Mesenchymal stem cell (in vitro differentiated cells and primary cell): Measurements from ENCODE around the gene COL1A2.

Source experiments
- DNase-seq: peaks from one replicate; pipeline ENCODE4 v3.0.0-alpha.2; 2013
- H2AFZ ChIP-seq: one replicate; pipeline ENCODE4 v1.6.1; 2013; ENCODE audit warnings: low read depth, mild to moderate bottlenecking, control low read depth, inconsistent platforms, low read length, moderate library complexity
- H2AK5ac ChIP-seq: 2 replicates; pipeline ENCODE4 v1.6.1; 2013; ENCODE audit warnings: low read length, moderate library complexity, mild to moderate bottlenecking, inconsistent platforms; ENCODE audit not compliant: severe bottlenecking
- H2BK120ac ChIP-seq: one replicate; pipeline ENCODE4 v1.6.1; 2013; ENCODE audit warnings: low read depth, mild to moderate bottlenecking, inconsistent platforms, low read length, moderate library complexity
- H2BK12ac ChIP-seq, 2 experiments: one replicate each; pipeline ENCODE4 v1.6.1; 2013; ENCODE audit warnings: inconsistent platforms in 2 of 2, low read length in 2 of 2, mild to moderate bottlenecking in 2 of 2, moderate library complexity in 2 of 2, control low read depth in 1 of 2
- H2BK15ac ChIP-seq: one replicate; pipeline ENCODE4 v1.6.1; 2013; ENCODE audit warnings: mild to moderate bottlenecking, low read depth, inconsistent platforms; ENCODE audit not compliant: poor library complexity, severe bottlenecking
- H2BK5ac ChIP-seq: 2 replicates; pipeline ENCODE4 v1.6.1; 2013; ENCODE audit warnings: low read depth, mild to moderate bottlenecking, low read length, control low read depth, inconsistent platforms; ENCODE audit not compliant: poor library complexity, severe bottlenecking
- H3K14ac ChIP-seq, 2 experiments: one replicate each; pipeline ENCODE4 v1.6.1; 2013; ENCODE audit warnings: inconsistent platforms in 2 of 2, low read length in 2 of 2, control low read depth in 1 of 2, mild to moderate bottlenecking in 1 of 2, moderate library complexity in 1 of 2
- H3K18ac ChIP-seq, 2 experiments: one replicate each; pipeline ENCODE4 v1.6.1; 2013; ENCODE audit warnings: inconsistent platforms in 2 of 2, low read length in 2 of 2, control low read depth in 1 of 2, low read depth in 1 of 2, mild to moderate bottlenecking in 1 of 2
- H3K23ac ChIP-seq, 2 experiments: one replicate each; pipeline ENCODE4 v1.6.1; 2013; ENCODE audit warnings: inconsistent platforms in 2 of 2, low read length in 2 of 2, mild to moderate bottlenecking in 2 of 2, moderate library complexity in 2 of 2, control low read depth in 1 of 2
- H3K27ac ChIP-seq: 2 replicates; pipeline ENCODE4 v1.5.1; 2013; ENCODE audit warnings: mild to moderate bottlenecking, moderate library complexity, low read length, control low read depth, inconsistent platforms; ENCODE audit not compliant: poor library complexity, severe bottlenecking
- H3K27me3 ChIP-seq, 2 experiments: 2 replicates each; pipeline versions ENCODE4 v1.6.1 to v1.7.0; 2013; ENCODE audit warnings: low read length in 2 of 2, mild to moderate bottlenecking in 2 of 2, moderate library complexity in 2 of 2, control low read depth in 1 of 2, inconsistent platforms in 1 of 2; ENCODE audit not compliant: control insufficient read depth in 1 of 2, insufficient read depth in 1 of 2
- H3K36me3 ChIP-seq, 2 experiments: 2 replicates each; pipeline versions ENCODE4 v1.6.1 to v1.7.0; 2013; ENCODE audit warnings: low read length in 2 of 2, control low read depth in 1 of 2, inconsistent platforms in 1 of 2, low read depth in 1 of 2, mild to moderate bottlenecking in 1 of 2; ENCODE audit not compliant: insufficient read depth in 2 of 2, control insufficient read depth in 1 of 2
- H3K4ac ChIP-seq, 2 experiments: one replicate each; pipeline ENCODE4 v1.6.1; 2013; ENCODE audit warnings: inconsistent platforms in 2 of 2, low read length in 2 of 2, mild to moderate bottlenecking in 2 of 2, moderate library complexity in 2 of 2, control low read depth in 1 of 2, low read depth in 1 of 2
- H3K4me1 ChIP-seq: 2 replicates; pipeline ENCODE4 v1.6.1; 2013; ENCODE audit warnings: low read depth, low read length, control low read depth; ENCODE audit not compliant: control insufficient read depth, insufficient read depth
- H3K4me2 ChIP-seq: 2 replicates; pipeline ENCODE4 v1.6.1; 2013; ENCODE audit warnings: low read length, mild to moderate bottlenecking, inconsistent platforms; ENCODE audit not compliant: poor library complexity, severe bottlenecking
- H3K4me3 ChIP-seq, 2 experiments: 2 replicates each; pipeline versions ENCODE4 v1.5.1 to v1.7.0; 2013; ENCODE audit warnings: low read length in 2 of 2, mild to moderate bottlenecking in 2 of 2, control low read depth in 1 of 2, low read depth in 1 of 2; ENCODE audit not compliant: insufficient read depth in 1 of 2
- H3K79me1 ChIP-seq: replicated peaks from 2 replicates; pipeline ENCODE4 v1.6.1; 2013; ENCODE audit warnings: mild to moderate bottlenecking, control low read depth, low read length, inconsistent platforms; ENCODE audit not compliant: poor library complexity, severe bottlenecking
- H3K9ac ChIP-seq: 2 replicates; pipeline ENCODE4 v1.7.0; 2013; ENCODE audit warnings: mild to moderate bottlenecking, low read length, moderate library complexity
- H3K9me3 ChIP-seq: 2 replicates; pipeline ENCODE4 v1.7.0; 2013; ENCODE audit warnings: mild to moderate bottlenecking, low read length; ENCODE audit not compliant: control insufficient read depth
- H4K8ac ChIP-seq: one replicate; pipeline ENCODE4 v1.6.1; 2013; ENCODE audit warnings: inconsistent platforms, mild to moderate bottlenecking, low read length, moderate library complexity
- H4K91ac ChIP-seq: one replicate; pipeline ENCODE4 v1.6.1; 2013; ENCODE audit warnings: mild to moderate bottlenecking, low read length, inconsistent platforms
- WGBS: methylation state at CpG from one replicate; pipeline ENCODE4 v1.1.7; 2013; ENCODE audit warnings: mixed read lengths; 5-methylcytosine and 5-hydroxymethylcytosine counted together

COL1A2 gene

DNA sequence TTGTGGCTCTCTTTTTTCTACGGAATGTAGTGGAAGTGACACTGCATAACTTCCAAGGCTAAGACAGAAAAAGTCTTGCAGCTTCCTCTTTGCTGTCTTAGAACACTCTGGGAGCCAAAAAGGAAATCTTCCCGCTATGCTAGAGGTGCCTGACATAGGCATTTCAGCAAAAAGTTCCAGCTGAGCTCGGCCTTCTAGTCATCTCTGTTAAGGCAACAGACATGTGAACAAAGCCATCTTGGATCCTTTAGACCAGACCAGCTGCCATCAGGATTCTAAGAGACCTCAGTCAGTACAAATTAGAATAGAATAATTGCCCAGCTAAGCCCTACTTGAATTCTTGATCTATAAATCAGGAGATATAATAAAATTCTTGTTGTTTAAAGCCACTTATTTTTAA lies 16.3 kb upstream of the COL1A2 start:
- peak overlapping the region in 1 of 2 experiments; percentile 77 for H3K18ac ChIP-seq
- peaks cover 7% of the 10 kb centered on the region for H3K4me1 ChIP-seq
- H3K9ac ChIP-seq = no peak overlapping the region
- peak overlapping the region in 1 of 2 experiments; percentile 3 for H3K4me3 ChIP-seq
- no peak overlapping the region for H3K23ac ChIP-seq
- H4K8ac ChIP-seq = no peak overlapping the region
- DNase-seq = no peak
- no peaks in the 10 kb centered on the region for H3K27me3 ChIP-seq
- H3K27ac ChIP-seq = no peak overlapping the region
- H2BK15ac ChIP-seq = no peak overlapping the region
- H2BK12ac ChIP-seq = peak overlapping the region in 1 of 2 experiments; percentile 3
- no peak overlapping the region for H3K4ac ChIP-seq
- H2BK5ac ChIP-seq = no peak overlapping the region
- H3K36me3 ChIP-seq = no peaks in the 10 kb centered on the region
- no peak overlapping the region for H2AFZ ChIP-seq
- H2AK5ac ChIP-seq = no peak overlapping the region
- H3K4me2 ChIP-seq = no peak overlapping the region
- 65% methylated on average over 3 of the region's 3 CpGs for WGBS
- H3K9me3 ChIP-seq = no peaks in the 10 kb centered on the region
- no peak overlapping the region for H4K91ac ChIP-seq
- H3K79me1 ChIP-seq = no peaks in the 10 kb centered on the region
- peak overlapping the region; percentile 54 for H2BK120ac ChIP-seq
- no peak overlapping the region for H3K14ac ChIP-seq

DNA sequence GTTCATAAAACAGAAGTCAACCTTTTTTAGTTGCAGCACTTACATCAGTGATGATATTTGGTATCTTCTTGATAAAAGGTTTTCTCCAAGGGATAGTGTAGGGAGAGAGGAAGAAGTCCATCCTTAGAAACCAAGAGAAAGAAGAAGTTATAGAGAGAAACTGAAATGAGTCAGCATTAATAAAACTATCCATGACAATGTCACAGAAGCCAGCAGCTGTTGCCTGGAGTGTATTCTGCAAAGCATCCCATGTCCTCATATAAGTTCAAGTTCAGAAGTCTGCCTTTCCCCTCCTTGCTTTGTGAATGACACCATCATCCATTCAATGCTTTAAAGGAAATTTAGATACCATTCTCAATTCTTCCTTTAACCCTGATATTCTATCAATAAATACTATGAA lies 14.4 kb upstream of the COL1A2 start:
- Histone ChIP-seq H3K27me3 (no peaks in the 10 kb centered on the region), H4K8ac (no peak overlapping the region), H2BK120ac (no peak overlapping the region), H3K79me1 (no peaks in the 10 kb centered on the region), H3K18ac (no peak overlapping the region), H3K9me3 (no peaks in the 10 kb centered on the region), H3K4me2 (no peak overlapping the region), H3K4me1 (peaks cover 7% of the 10 kb centered on the region), H2BK15ac (no peak overlapping the region), H3K27ac (no peak overlapping the region), H3K36me3 (peaks cover 0 to 5% of the 10 kb centered on the region in 2 experiments), H2BK12ac (no peak overlapping the region), H2BK5ac (no peak overlapping the region), H4K91ac (no peak overlapping the region), H3K9ac (no peak overlapping the region), H2AK5ac (no peak overlapping the region), H3K23ac (no peak overlapping the region), H3K4ac (no peak overlapping the region), H2AFZ (no peak overlapping the region), H3K4me3 (no peak overlapping the region), H3K14ac (no peak overlapping the region)
- DNase-seq = no peak

DNA sequence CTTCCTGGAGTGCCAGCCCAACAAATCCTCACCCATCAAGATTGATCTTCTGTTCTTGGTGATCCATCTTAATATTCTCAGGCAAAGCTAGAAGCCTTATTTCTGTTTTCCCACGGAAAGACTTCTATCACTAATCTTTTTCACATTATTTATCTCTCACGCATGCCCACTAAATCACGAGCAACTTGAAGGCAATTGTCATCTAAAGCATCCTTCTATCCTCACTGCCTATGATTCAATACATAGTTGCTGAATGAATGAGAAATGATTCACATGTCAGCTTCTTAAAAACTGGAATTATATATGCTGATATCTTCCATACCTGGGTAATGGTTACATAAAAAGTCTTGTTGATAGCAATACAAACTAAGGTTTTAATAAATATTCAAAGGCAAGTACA lies 12.6 kb upstream of the COL1A2 start:
- no peak overlapping the region for H2AK5ac ChIP-seq

DNA sequence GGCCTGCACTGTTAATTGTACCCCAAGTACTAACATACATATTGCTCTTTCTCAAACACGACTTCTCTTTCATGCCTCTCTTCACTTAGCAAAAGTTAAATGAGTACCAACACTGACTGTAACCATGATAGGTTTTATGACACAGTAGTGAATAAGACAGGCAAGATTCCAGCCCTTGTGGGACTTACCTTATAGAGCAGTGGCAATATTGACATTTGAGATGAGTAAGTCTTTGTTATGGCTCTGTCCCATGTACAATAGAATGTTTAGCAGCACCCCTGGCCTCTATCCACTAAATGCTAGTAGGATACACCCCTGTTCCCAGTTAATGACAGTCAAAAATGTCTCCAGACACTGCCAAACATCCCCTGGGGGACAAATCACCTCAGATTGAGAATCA lies 11.9 kb upstream of the COL1A2 start:
- Histone ChIP-seq H3K4me2 (no peak overlapping the region), H3K23ac (no peak overlapping the region), H3K4me1 (no peaks in the 10 kb centered on the region), H2BK120ac (no peak overlapping the region), H2BK5ac (no peak overlapping the region), H2BK15ac (no peak overlapping the region), H3K4ac (no peak overlapping the region), H2AFZ (no peak overlapping the region), H3K79me1 (no peaks in the 10 kb centered on the region), H4K91ac (no peak overlapping the region), H3K36me3 (peaks cover 0 to 6% of the 10 kb centered on the region in 2 experiments), H3K27me3 (no peaks in the 10 kb centered on the region), H2BK12ac (no peak overlapping the region), H3K14ac (no peak overlapping the region), H3K4me3 (no peak overlapping the region), H2AK5ac (no peak overlapping the region), H3K9me3 (no peaks in the 10 kb centered on the region), H3K9ac (peak overlapping the region; percentile 51), H3K18ac (no peak overlapping the region), H3K27ac (no peak overlapping the region), H4K8ac (no peak overlapping the region)
- no peak for DNase-seq
- WGBS = 88% methylated on average over 1 of the region's 1 CpG

More for the DNA sequence above, 12.6 kb upstream of the COL1A2 start:
- Histone ChIP-seq H2BK12ac (no peak overlapping the region), H4K8ac (no peak overlapping the region), H3K79me1 (no peaks in the 10 kb centered on the region), H3K23ac (no peak overlapping the region), H2BK120ac (no peak overlapping the region), H3K4me3 (no peak overlapping the region), H3K4me2 (no peak overlapping the region), H4K91ac (no peak overlapping the region), H3K18ac (no peak overlapping the region), H3K9ac (peak overlapping the region; percentile 51), H3K36me3 (peaks cover 0 to 6% of the 10 kb centered on the region in 2 experiments), H2AFZ (no peak overlapping the region), H3K27me3 (no peaks in the 10 kb centered on the region), H2BK5ac (no peak overlapping the region), H3K4me1 (no peaks in the 10 kb centered on the region), H3K4ac (no peak overlapping the region), H3K27ac (no peak overlapping the region), H2BK15ac (no peak overlapping the region), H3K14ac (no peak overlapping the region), H3K9me3 (no peaks in the 10 kb centered on the region)
- 33% methylated on average over 1 of the region's 3 CpGs for WGBS
- DNase-seq = peak; percentile 37
